ENCODE results near the gene VCL.

The VCL gene

DNA sequence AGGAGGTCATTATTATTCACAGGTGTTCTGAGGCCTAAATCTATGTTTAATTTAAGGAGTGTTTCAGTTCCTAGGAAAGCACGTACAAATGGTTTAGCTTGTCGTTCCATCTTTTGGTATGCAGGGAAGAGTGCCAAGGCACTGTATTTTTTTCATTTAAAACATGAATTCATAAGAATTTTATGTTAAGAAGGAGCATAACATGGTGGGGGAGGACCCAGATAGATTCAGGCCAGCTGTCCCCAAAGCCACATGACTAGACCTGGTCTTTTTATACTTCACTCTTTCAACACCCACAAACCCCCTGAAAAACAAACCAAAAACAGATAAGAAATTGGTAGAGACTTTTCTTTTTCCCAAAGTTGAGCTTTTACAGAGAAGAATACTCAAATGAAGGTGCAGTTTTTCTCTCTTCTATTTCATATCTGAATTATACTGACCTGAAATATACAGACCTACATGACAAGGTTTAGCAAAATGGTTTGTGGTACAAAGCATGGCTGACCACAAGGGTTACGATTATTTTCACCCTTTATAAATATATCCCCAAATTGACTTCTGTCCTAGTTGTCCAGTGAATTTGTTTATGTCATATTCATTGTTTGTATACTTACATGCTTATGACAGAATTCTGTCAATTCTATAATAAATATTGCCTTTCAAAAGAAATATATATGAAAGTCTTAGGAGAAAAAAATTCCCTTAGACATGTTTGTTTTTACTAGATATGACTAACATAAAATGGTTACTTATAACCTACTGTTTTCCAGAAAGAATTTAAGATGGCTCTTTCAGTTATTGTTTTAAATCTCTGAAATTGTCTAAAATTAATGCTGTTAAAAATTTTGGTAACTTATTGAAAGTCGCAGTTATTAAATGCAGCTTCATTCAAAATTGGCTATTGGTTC is 81.4 kb downstream of the VCL start:
- DNase-seq = no peak

DNA sequence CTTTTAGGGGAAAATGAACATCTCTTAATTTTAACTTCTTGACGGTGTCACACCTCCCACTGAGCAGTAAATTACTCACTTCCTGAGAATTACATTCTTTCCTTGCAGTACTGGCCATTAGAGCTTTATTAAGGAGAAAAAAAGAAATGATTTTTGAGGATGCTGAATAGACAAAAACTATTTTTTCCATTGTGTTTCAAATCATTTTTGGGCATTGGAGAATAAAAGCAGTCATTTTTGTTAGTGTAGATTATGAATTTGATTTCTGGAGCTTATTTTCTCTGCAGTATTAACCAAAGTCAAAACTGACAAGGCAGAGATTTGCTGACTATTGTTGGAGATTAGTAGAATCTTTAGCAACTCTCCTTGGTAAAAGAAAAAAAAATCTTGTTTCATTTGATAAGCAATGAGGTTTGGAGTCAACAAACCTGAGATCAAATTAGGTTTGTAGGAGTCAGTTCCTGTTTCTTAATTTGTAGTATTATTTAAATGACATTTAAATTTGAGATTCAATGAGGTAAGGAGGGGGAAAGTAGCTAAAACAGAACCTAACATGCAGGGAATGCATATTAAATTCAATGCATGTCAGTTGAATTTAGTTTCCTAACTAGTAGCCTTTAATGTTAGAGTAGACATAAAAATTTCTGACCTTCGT is 82.1 kb downstream of the VCL start:
- DNase-seq = no peak

DNA sequence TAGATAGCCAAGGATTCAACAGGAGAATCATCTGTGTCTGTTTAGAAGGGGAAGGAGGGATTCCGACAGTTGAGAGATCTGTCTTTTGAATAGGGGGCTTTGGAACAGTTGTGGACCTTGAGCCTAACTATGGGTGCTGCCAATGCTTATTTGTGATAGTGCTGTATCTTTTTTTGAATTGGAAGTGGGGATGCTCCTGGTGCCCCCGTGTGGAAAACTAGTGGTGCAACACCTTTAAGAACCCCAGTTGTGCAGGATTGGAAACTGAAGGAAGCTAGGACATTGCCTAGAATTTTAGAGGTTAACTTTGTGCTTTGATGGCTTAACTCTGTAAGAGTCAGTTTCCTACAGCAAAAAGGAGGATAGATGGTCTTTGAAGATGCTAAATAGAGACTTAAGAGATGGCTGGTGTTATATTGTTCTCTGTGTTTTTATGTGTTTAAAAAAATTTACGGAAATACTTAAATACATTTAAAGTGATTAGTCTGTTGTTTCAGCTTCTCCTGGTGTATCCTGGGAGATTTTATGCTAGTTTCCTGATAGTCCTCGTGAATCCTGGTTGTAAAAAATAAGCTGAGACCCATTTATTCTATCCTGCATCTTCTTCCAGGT is 83.4 kb downstream of the VCL start:
- DNase-seq = no peak

DNA sequence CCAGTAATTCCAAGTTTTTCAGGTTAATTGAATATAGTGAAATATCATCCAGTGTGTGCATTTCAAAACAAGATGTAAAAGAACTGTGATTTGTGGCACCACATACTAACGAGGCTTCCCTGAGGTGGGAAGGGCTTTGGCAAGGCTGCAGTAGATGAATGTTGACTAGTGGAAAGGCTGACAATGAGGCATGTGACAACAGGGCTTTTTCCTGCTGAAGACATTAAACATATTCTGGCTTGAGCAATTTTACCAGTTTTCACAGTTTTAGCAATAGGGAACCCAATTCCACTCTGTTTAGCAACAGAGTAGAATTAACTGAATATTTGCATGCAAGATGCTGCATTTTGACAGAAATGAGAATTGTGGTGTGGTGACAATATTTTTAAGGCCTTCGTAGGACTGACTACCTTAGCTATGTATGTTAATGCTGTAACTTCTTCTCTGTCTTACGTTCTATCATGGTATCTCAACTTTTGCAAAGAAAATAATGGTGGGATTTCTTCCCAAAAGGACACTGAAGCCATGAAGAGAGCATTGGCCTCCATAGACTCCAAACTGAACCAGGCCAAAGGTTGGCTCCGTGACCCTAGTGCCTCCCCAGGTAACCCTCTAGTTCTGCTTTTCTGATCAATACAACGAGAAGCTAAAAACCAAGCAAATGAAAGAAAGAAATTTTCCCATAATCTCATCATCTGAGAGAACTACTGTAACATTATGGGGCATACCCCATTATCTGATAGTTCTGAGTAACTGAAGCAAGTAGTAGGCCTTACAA is 84.2 kb downstream of the VCL start:
- no peak for DNase-seq

DNA sequence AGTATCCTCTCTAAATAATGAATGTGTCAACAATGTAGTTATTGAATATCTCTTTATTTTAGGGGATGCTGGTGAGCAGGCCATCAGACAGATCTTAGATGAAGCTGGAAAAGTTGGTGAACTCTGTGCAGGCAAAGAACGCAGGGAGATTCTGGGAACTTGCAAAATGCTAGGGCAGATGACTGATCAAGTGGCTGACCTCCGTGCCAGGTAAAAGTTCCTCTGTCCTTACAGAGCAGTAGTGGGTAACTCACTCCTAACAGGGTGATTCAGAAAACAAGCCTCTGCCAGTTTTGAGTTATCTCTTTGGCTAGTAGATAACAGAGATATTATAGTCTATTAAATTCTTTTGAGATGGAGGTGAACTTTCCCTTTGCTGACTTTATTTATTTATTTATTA is 85.4 kb downstream of the VCL start:
- DNase-seq = no peak

DNA sequence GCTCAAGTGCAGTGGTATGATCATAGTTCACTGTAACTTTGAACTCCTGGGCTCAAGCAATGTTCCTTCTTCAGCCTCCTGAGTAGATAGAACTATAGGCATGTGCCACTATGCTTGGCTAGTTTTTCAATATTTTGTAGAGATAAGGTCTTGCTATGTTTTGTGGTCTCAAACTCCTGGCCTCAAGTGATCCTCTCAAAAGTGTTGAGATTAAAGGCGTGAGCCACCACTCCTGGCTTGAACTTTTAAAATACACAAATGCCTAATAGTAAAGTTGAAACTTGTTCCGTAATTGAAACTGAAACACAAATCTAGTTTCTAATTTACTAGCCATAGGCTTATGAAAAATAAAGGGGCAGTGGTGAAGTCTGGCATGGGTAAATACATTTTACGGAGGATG is 87.0 kb downstream of the VCL start:
- DNase-seq = no peak

DNA sequence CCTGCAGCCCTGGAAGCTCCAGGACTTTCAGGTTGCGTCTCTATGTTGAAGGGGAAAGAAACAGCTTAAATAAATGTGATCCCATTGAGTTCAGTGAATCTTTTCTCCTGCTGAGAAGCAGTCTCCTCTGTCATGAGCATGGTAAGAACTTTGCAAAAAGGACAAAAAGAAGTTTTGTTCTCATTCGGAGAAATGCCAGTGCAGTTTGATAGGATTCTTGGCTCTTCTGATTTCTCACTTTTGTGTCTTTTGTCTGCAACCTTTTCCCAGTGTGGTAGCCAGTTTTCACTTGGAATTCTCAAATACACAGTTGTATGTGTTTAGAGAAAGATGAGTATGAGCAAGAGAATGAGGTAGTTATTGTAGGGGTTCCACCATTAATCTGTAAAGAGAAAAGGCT is 88.4 kb downstream of the VCL start:
- no peak for DNase-seq

DNA sequence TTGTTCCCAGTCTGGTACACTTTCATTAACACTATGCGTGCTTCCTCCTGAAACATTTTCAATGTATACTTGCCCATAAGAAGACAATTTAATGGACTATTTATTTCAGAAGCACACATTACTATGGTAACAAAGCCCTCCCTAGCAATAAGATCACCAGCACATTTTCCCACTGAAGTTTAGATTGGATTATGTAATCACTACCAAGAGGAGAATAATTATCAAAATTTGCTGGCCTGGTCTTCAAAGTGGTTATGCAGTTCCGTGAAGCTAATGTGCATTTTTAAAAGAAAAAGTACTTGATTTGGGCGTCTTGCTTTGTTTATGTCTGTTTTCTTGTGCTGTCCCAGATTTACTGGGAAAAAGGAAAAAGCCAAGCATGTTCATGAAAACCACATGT is 90.8 kb downstream of the VCL start:
- no peak for DNase-seq

DNA sequence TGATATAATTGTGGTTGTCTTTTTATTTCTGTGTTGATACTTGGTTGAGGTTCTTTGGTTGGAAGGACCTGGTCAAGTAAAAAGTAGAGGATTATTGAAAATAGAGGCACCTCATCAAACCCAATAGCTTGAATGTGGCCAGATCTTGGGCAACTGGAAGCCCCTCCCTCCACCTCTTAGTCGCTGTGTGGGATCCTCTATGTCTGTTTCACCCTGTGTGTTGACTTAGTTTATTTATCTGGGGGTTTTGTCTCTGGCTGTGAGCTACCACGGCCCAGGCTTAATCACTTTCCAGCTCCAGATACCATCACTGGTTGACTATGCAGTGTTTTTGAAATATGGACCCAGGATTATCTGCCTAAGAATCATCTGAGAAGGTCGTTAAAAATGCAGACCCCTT is 94.5 kb downstream of the VCL start:
- DNase-seq = no peak

DNA sequence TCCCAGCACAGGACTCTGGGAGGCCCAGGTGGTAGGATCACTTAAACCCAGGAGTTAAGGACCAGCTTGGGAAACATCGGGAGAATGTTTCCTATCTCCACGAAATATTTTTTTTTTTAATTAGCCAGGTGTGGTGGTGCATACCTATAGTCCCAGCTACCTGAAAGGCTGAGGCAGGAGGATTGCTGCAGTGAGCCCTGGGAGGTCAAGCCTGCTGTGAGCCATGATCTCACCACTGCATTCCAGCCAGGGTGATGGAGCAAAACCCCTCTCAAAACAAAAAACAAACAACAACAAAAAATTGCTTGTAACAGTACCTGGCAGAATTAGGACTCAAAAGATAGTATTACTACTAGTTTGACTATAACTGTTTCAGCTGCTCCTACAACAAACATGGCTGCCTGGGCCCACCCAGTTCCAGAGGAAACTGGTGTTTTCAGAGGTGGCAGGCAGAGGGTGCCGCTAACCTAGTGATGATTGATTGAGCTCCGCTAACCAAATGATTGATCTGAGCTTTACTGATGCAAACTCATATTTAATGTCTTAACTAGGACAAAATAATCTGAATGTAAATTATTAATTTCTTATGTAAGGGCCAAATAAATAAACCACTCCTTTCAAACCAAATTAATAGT is 95.7 kb downstream of the VCL start:
- DNase-seq = no peak

DNA sequence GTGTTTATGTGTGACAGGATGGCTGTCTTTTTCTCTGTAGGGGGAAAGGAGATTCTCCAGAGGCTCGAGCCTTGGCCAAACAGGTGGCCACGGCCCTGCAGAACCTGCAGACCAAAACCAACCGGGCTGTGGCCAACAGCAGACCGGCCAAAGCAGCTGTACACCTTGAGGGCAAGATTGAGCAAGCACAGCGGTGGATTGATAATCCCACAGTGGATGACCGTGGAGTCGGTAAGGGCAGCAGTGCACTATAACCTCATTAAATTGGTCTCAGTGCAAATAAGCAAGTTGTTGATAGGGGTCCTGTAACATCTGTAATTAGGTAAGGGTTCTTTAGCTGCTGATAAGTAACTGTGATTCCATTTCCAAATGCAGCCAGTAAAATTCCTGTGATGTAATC is 96.3 kb downstream of the VCL start:
- no peak for DNase-seq

DNA sequence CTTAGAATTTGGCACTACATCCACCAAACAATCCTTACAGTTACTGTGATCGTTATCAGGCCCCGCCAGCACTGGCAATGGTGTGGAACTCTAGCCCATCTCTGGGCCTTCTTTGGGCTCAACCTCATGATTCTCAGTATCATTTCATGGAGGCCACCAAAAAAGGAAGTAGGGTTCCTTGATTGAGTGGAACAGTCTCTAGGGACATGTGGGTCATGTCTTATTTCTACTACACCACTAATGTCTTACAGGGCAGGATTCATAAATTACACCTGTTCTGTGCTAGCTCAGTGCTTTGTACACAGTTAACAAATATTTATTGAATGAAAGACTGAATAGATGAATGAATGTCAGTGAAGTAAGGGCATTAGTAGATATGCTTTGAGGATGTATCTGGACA is 98.9 kb downstream of the VCL start:
- no peak for DNase-seq

DNA sequence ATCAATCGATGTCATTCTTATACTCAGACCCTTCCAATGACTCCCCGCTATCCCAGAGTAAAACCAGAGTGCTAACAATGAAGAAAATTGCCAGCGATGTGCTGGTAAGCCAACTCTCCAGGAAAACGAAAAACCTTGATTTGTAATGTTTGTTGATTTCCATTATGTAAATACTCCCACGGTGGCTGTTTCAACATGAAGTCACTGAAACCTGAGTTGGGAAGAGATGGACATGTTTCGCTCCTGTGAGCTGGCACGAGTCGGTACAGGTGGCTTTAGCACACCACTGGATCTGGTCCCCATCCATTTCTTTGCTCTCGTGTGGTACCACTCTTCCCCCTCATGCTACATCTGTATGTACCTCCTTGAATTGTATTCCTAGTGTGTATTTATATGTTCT is 99.9 kb downstream of the VCL start:
- no peak for DNase-seq

DNA sequence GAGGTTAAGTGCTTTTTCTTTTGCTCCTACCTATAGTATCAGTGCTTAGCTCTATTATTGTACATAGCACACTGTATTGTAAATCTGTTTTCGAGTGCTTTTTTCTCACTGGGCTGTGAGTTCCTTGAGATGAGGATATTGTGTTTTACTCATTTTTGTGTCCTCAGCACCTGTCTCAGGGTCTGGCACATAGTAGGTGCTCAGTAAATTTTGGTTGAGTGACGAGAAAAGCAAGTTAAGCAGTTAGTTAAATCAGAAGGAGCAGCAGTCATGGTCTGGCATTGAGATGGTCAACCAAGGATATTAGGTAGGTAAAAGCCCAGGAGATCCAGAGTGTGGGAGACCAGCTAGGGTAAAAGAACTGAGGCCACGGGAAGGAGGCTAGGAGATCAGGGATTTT is 101.5 kb downstream of the VCL start:
- DNase-seq = no peak

DNA sequence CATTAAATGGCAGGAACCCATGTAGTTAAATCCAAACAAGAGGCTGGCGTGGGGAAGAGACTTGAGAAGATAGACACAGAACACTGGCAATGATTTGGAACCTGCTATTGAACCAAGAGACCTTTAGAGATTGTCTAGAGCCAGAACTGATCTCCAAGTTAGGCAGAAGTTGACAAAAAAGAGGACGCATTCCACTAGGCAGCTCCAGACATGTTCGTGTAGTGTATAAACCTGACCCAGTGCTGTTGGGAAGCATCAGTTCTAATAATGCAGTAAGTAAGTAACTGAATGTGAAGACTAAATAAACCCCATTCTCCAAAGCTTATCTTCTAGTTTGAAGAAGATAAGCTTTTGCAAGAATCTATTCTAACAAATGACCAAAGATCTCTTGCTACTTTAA is 101.9 kb downstream of the VCL start:
- no peak for DNase-seq

DNA sequence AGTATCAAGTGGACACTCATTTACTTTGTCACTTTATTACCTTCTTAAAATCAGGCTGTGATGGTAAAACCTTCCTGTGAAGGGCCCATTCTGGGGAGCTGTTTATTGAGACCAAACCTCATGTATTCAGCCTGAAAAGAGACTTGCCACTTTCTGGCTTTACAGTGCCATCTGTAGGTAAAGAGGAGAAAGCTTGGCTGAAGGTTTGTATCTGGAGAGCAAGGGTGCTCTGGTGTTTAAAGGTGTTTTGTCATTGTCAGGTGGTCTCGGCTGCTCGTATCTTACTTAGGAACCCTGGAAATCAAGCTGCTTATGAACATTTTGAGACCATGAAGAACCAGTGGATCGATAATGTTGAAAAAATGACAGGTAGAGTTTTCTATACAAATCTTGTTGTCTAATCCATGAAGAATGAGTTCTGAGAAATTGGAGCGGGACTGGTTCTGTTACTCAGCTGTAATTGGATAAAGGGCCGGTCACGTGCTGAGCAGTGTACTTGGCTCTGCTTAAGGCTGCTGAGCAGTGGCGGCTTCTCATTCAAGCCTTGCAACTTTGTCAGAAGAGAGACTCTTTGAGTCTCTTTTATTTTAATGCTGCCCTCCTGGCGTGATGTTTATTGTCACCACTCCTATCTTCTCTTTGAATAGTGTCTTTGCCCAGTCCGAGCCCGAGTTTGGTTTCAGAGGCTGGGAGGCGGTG is 105.8 kb downstream of the VCL start:
- DNase-seq = no peak

DNA sequence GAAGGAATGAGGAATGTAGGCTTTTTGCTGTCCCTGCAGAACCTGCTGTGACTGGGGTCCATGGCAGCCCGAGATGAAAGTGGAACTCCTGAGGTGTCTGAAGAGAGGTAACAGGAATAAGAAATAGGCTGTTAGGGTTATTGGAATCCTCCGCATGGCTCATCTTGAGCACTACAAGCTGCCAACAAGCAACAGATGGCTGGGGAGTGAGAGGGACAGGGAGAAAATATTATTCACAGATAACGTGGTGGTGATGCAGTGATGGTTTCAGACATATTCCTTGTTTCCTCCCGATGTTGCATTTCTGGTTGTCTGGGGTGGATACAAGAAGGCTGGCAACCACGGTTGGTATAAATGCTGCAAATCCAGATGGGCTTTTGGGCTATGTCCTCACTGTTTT is 106.6 kb downstream of the VCL start:
- DNase-seq = no peak

DNA sequence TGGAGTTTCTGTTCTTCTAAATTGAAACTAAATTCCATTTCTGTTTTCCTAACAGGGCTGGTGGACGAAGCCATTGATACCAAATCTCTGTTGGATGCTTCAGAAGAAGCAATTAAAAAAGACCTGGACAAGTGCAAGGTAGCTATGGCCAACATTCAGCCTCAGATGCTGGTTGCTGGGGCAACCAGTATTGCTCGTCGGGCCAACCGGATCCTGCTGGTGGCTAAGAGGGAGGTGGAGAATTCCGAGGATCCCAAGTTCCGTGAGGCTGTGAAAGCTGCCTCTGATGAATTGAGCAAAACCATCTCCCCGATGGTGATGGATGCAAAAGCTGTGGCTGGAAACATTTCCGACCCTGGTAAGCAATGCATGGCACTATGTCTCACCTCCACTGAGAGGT is 107.1 kb downstream of the VCL start:
- DNase-seq = no peak

DNA sequence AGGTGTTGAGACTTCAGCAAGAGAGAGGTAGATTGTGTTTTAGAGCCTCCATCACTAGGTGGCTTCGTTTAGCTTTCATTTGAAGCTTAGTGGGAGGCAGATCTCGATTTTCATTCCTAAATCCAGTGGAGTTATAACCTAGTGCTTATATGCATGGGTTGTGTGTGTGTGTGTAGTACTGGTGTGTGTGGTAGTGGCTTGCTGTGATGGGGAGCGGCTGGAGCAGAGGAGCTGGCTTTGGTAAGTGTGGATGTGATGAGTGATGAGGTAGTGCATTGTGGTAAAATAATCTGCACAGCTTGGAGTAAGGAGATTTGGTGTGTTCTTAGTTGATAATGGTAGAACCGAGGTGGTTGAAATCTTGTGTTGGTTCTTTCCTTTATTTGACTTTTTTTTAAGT is 109.5 kb downstream of the VCL start:
- DNase-seq = no peak

DNA sequence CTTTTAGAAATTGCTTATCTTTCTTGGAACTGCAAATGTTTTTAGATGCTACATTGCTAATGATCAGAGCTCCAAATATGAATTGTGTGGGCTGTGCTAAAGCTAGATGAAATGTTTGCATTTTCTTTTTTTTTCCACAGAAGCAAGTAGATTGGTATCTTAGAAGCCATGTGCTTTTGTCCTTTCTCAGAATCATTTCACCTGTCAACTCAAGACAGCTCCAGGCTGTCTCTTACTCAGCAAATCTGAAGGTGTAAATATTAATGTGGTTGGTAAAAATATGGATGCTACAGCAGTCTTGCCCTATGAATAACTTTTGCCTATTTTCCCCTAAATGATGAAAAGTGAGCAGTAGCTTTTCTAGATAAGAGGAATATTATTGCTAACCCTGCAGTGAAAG is 111.5 kb downstream of the VCL start:
- DNase-seq = no peak

DNA sequence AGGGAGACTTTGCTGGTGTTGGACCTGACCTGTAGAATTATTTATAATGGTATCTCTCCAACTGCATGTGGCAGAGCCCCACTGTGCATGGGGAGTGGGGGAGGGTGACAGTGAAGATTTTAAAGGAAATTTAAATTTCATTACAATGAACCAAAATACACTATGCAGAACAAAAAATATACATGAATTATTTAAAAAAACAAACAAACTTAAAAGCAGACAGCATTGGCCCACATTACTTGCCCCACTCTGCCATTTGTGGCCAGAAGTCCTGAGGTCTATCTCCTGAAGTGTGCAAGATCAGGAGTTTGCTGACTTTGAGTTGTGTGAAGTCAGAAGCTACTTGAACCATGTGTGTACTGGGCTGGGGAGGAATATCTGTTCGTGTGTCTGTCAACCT is 112.2 kb downstream of the VCL start:
- DNase-seq = no peak

DNA sequence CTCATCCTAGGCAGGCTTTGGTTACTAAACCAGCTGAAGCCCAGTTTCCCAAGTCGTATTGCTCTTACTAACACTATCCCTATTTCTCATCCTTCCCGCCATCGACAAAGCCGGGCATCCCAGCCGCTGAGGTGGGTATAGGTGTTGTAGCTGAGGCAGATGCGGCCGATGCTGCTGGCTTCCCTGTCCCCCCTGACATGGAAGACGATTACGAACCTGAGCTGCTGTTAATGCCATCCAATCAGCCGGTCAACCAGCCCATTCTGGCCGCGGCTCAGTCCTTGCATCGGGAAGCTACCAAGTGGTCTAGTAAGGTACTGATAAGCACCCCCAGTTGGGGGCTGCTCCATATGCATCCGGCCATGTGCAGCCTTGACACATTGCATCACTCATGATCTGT is 113.9 kb downstream of the VCL start:
- DNase-seq = no peak

Data from NCI-H2081 treated with DMSO at 0.1 percent for 48 hours (cell line).